HG03575 (cell line): ENCODE measurements around the gene ELAC1.
"Not testable (repeated sequence)": the region's sequence is repeated elsewhere in the genome, so short reads cannot be mapped to it uniquely, and the experiment has no call there.

Experiments
- ATAC-seq: cut with Tn5 transposase; IDR thresholded peaks from one replicate; pipeline ENCODE4 v1.9.1; 2021; ENCODE audit not compliant: unreplicated experiment, insufficient number of reproducible peaks, low FRiP score; ENCODE audit errors: extremely low read depth

The ELAC1 gene

GRCh38 chr18:50967714-50968661 is at the start of gene ELAC1:
ELAC1 (plus strand) TSS chr18:50968040; CDS start chr18:50974405, 6,365 bp downstream.
- peak; percentile 38 for ATAC-seq

GRCh38 chr18:50918153-50918552 is 49.7 kb upstream of the ELAC1 start:
- no peak for ATAC-seq

GRCh38 chr18:50924372-50924771 is 43.5 kb upstream of the ELAC1 start:
- no peak for ATAC-seq

GRCh38 chr18:50926521-50926920 is 41.3 kb upstream of the ELAC1 start:
- ATAC-seq = no peak

- no peak for ATAC-seq
Observed at GRCh38 chr18:50928551-50928950, 39.3 kb upstream of the ELAC1 start.

GRCh38 chr18:50933684-50934083 is 34.2 kb upstream of the ELAC1 start:
- ATAC-seq = no peak

GRCh38 chr18:50934545-50935211 is 33.2 kb upstream of the ELAC1 start:
- ATAC-seq = no peak

- no peak for ATAC-seq
Observed at GRCh38 chr18:50935493-50936191, 32.2 kb upstream of the ELAC1 start.

GRCh38 chr18:50937183-50937582 is 30.7 kb upstream of the ELAC1 start:
- ATAC-seq = no peak

- ATAC-seq = no peak
Observed at GRCh38 chr18:50938912-50939311, 28.9 kb upstream of the ELAC1 start.

- no peak for ATAC-seq
Observed at GRCh38 chr18:50944245-50944932, 23.5 kb upstream of the ELAC1 start.

GRCh38 chr18:50945918-50946317 is 21.9 kb upstream of the ELAC1 start:
- ATAC-seq = not testable (repeated sequence)

- no peak for ATAC-seq
Observed at GRCh38 chr18:50947899-50948298, 19.9 kb upstream of the ELAC1 start.

GRCh38 chr18:50949185-50949584 is 18.7 kb upstream of the ELAC1 start:
- ATAC-seq = no peak

GRCh38 chr18:50950626-50951025 is 17.2 kb upstream of the ELAC1 start:
- ATAC-seq = no peak

GRCh38 chr18:50953822-50954221 is 14.0 kb upstream of the ELAC1 start:
- ATAC-seq = no peak

- no peak for ATAC-seq
Observed at GRCh38 chr18:50955253-50955652, 12.6 kb upstream of the ELAC1 start.

GRCh38 chr18:50956116-50956515 is 11.7 kb upstream of the ELAC1 start:
- no peak for ATAC-seq

GRCh38 chr18:50961974-50962373 is 5.9 kb upstream of the ELAC1 start:
- no peak for ATAC-seq
